HepG2 (cell line): ENCODE data around the gene MPC1. TPM values are rescaled to one million over a fixed set of nuclear protein-coding genes. Genes with fewer than 3 reads are reported as not detected.

Experiments used
- ATAC-seq: fragments of 200-7000 bp; cut with Tn5 transposase; 3 replicates; pipeline ENCODE4 v1.9.1; 2020; ENCODE audit warnings: mild to moderate bottlenecking, moderate library complexity
- BruUV-seq: library from RNA; stranded (reverse); fragments of 400-500 nt; replicated peaks from 2 replicates; lab custom pipeline; 2021; lab: Mats Ljungman, UMichigan
- CTCF ChIA-PET: fragments of 300-600 bp; formaldehyde crosslinking; extraction: SDS; loops from one replicate; lab custom pipeline; 2021; ENCODE audit warnings: low total read pairs, inconsistent platforms, low intra/inter-chr PET ratio; lab: Yijun Ruan, JAX
- POLR2A ChIA-PET: fragments of 350-600 bp; sonication (Branson Sonifier 250); formaldehyde crosslinking; loops from one replicate; lab custom pipeline; 2020; ENCODE audit warnings: antibody characterized with exemption, inconsistent platforms; lab: Yijun Ruan, JAX
- DNase-seq: peaks from one replicate; pipeline ENCODE4 v3.0.0-alpha.2; 2015; ENCODE audit warnings: low spot score
- FAIRE-seq: peaks from 3 replicates; lab custom pipeline; 2011; peaks lifted over from hg19 to GRCh38; lab: Jason Lieb, UNC
- H2AFZ ChIP-seq: one replicate; pipeline ENCODE4 v1.6.1; 2011; ENCODE audit warnings: low read length, inconsistent platforms
- H3K27ac ChIP-seq: fragments of 300-600 bp; 3 replicates; pipeline ENCODE4 v1.8.0; 2011; ENCODE audit warnings: mixed run types, mild to moderate bottlenecking, mixed read lengths, low read length, inconsistent platforms; ENCODE audit not compliant: insufficient read depth; ENCODE audit errors: extremely low read length
- H3K27me3 ChIP-seq, 2 experiments: fragments of 200-600 bp in 1 of 2; 2 replicates in 1 of 2; 3 replicates in 1 of 2; pipeline versions ENCODE4 v1.6.0 to v1.8.0; 2011; ENCODE audit warnings: low read length in 2 of 2, mild to moderate bottlenecking in 2 of 2, moderate library complexity in 2 of 2, inconsistent platforms in 1 of 2; ENCODE audit not compliant: insufficient read depth in 2 of 2, control insufficient read depth in 1 of 2
- H3K36me3 ChIP-seq, 2 experiments: fragments of 200-600 bp in 1 of 2; replicated peaks in 1 of 2; 2 replicates in 1 of 2; 3 replicates in 1 of 2; pipeline versions ENCODE4 v1.5.1 to v1.8.0; 2011; ENCODE audit warnings: low read length in 2 of 2, inconsistent platforms in 1 of 2; ENCODE audit not compliant: insufficient read depth in 2 of 2, control insufficient read depth in 1 of 2
- H3K4me1 ChIP-seq: 2 replicates; pipeline ENCODE4 v1.5.1; 2012; ENCODE audit warnings: low read length, inconsistent platforms; ENCODE audit not compliant: insufficient read depth
- H3K4me2 ChIP-seq: 2 replicates; pipeline ENCODE4 v1.6.0; 2011; ENCODE audit warnings: low read depth, low read length, inconsistent platforms
- H3K4me3 ChIP-seq, 3 experiments: fragments of 200-600 bp in 1 of 3; sonication (generic), shearing (Covaris generic) in 1 of 3; replicated peaks in 1 of 3; 2 replicates each; pipeline ENCODE4 v1.5.1; 2011 to 2016; ENCODE audit warnings: low read length in 3 of 3, inconsistent platforms in 2 of 3, low read depth in 2 of 3, mild to moderate bottlenecking in 2 of 3, control low read depth in 1 of 3, mixed read lengths in 1 of 3; ENCODE audit not compliant: insufficient read depth in 1 of 3
- H3K79me2 ChIP-seq: one replicate; pipeline ENCODE4 v1.6.1; 2011; ENCODE audit warnings: low read length, inconsistent platforms; ENCODE audit not compliant: insufficient read depth
- H3K9ac ChIP-seq: 2 replicates; pipeline ENCODE4 v1.6.0; 2011; ENCODE audit warnings: mild to moderate bottlenecking, low read depth, low read length, inconsistent platforms; ENCODE audit not compliant: insufficient read depth
- H3K9me3 ChIP-seq: 2 replicates; pipeline ENCODE4 v1.5.1; 2012; ENCODE audit warnings: mild to moderate bottlenecking, low read length
- H4K20me1 ChIP-seq: 2 replicates; pipeline ENCODE4 v1.6.0; 2011; ENCODE audit warnings: inconsistent platforms, mild to moderate bottlenecking, low read length, moderate library complexity; ENCODE audit not compliant: insufficient read depth
- FOXO4 ChIP-seq: sonication (generic); formaldehyde crosslinking; conservative IDR thresholded peaks from 2 replicates; pipeline ENCODE4 v1.8.1; 2023; ENCODE audit warnings: missing genetic modification reagents
- MAFF ChIP-seq: IDR thresholded peaks from 2 replicates; pipeline ENCODE4 v1.6.1; 2011; ENCODE audit warnings: low read depth, low read length, improper control_type of control experiment
- MAFK ChIP-seq, 2 experiments: IDR thresholded peaks in 1 of 2; conservative IDR thresholded peaks in 1 of 2; 2 replicates each; pipeline ENCODE4 v1.6.1; 2011; ENCODE audit warnings: improper control_type of control experiment in 2 of 2, low read length in 2 of 2
- POLR2AphosphoS5 ChIP-seq: IDR thresholded peaks from 2 replicates; pipeline ENCODE4 v1.6.1; 2012; ENCODE audit warnings: low read depth, low read length
- RBM22 ChIP-seq: fragments of 200-400 bp; formaldehyde crosslinking; optimal IDR thresholded peaks from 2 replicates; pipeline ENCODE3; 2017; ENCODE audit warnings: mild to moderate bottlenecking, low read length, moderate library complexity
- ZBTB20 ChIP-seq: sonication (generic); formaldehyde crosslinking; IDR thresholded peaks from 2 replicates; pipeline ENCODE4 v1.8.1; 2023; ENCODE audit warnings: missing genetic modification reagents, low read depth, mild to moderate bottlenecking, borderline replicate concordance
- ZBTB25 ChIP-seq: IDR thresholded peaks from 2 replicates; pipeline ENCODE4 v1.6.1; 2018; ENCODE audit warnings: missing genetic modification reagents
- WGBS: methylation state at CpG from one replicate; pipeline ENCODE4 v1.1.6; 2017; ENCODE audit warnings: low lambda C conversion rate; 5-methylcytosine and 5-hydroxymethylcytosine counted together
- in situ Hi-C: cut with HindIII; loops from 2 replicates; pipeline ENCODE4 v1.10.0; 2017; ENCODE audit warnings: low pct_unique_long_range_greater_than_20kb; ENCODE audit not compliant: extremely low pct_ligation_motif_present
- intact Hi-C: fragments of 100-400 bp; cut with micrococcal nuclease; formaldehyde crosslinking; loops from one replicate; pipeline ENCODE4 v1.10.0; 2022; ENCODE audit not compliant: unreplicated experiment
- polyA plus RNA-seq, 8 experiments: library from polyadenylated mRNA; depleted of rRNA in 3 of 8; stranded (reverse) in 7 of 8; unstranded in 1 of 8; fragments of >200 nt; fragmentation: Illumina TruSeq in 4 of 8; extraction: Trizol in 4 of 8; gene quantifications; 2 replicates each; pipeline versions ENCODE4 v1.2.1 to v1.2.3, GENCODE V29; 2011 to 2016; ENCODE audit warnings: low read depth in 4 of 8, missing spikeins in 1 of 8, mixed read lengths in 1 of 8; ENCODE audit not compliant: insufficient read depth in 1 of 8
- total RNA-seq, 5 experiments: library from RNA; depleted of rRNA; stranded (reverse); fragments of >200 nt; fragmentation: Illumina TruSeq; extraction: Trizol; gene quantifications; 2 replicates each; pipeline ENCODE4 v1.2.3, GENCODE V29; 2016; ENCODE audit warnings: low read depth in 1 of 5

The MPC1 gene
- total and polyA plus RNA-seq, 2 of the 13 experiments (the other 11 are each of a cell fraction or from before 2014, with no cell fraction given): 189 to 214 TPM

- Histone ChIP-seq H2AFZ (no peak overlapping the region), H3K9me3 (no peaks in the 10 kb centered on the region), H3K4me2 (no peak overlapping the region), H3K9ac (no peak overlapping the region), H3K4me3 (no peak overlapping the region), H4K20me1 (peaks cover 39% of the 10 kb centered on the region), H3K27ac (no peak overlapping the region), H3K27me3 (no peaks in the 10 kb centered on the region), H3K79me2 (peaks cover 100% of the 10 kb centered on the region), H3K36me3 (peaks cover 17 to 53% of the 10 kb centered on the region in 2 experiments), H3K4me1 (peaks cover 48% of the 10 kb centered on the region)
- CTCF ChIA-PET: no interaction called here
- FAIRE-seq (no peak), DNase-seq (no peak), ATAC-seq (no peak)
- in situ Hi-C loops: no loop called here
- 96% methylated on average over 11 of the region's 11 CpGs for WGBS
- BruUV-seq: no TSS peak
- TF ChIP-seq MAFF (peak; percentile 29; the same call in 1 of the 2 replicates), FOXO4 (0 out of 2 replicates have a peak, but pooled peaks have one; percentile 29), ZBTB20 (CRISPR knock-in tag) (no peak), MAFK (conservative IDR thresholded peaks at IDR 0.05 in 1 of 2, IDR thresholded peaks at IDR 0.05 in 1 of 2; ENCODE audit: low read length in 2 of 2) (peak; percentile 37 to 59; a peak in 2 of 4 replicates)
- POLR2A ChIA-PET: no interaction called here
- intact Hi-C loops: no loop called here
Measured at GRCh38 chr6:166335378-166336302, 47.1 kb downstream of the MPC1 start.

DNA sequence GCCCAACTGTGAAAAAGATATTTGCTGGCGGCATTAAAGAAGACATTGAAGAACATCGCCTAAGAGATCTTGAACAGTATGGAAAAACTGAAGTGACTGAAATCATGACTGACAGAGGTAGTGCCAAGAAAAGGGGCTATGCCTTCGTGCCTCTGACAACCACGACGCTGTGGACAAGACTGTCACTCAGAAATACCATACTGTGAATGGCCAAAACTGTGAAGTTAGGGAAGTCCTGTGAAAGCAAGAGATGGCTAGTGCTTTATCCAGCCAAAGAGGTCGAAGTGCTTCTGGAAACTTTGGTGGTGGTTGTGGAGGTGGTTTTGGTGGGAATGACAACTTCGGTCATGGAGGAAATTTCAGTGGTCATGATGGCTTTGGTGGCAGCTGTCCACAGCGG is 47.9 kb downstream of the MPC1 start:
- peaks cover 100% of the 10 kb centered on the region for H3K79me2 ChIP-seq
- BruUV-seq: no TSS peak
- POLR2A ChIA-PET: no interaction called here
- TF ChIP-seq ZBTB25 (CRISPR knock-in tag): no peak
- TF ChIP-seq POLR2AphosphoS5: peak; percentile 20; the same call in 1 of the 2 replicates
- TF ChIP-seq RBM22: peak; percentile 22
- TF ChIP-seq, all 625 proteins: peak for 2
- intact Hi-C loops: no loop called here
- ATAC-seq (no peak), DNase-seq (no peak), FAIRE-seq (no peak)
- H3K9ac ChIP-seq: no peak overlapping the region
- H3K36me3 ChIP-seq: peaks cover 17 to 50% of the 10 kb centered on the region in 2 experiments
- CTCF ChIA-PET: no interaction called here
- H3K4me2 ChIP-seq: no peak overlapping the region
- H3K27ac ChIP-seq: no peak overlapping the region
- peaks cover 39% of the 10 kb centered on the region for H4K20me1 ChIP-seq
- H3K4me1 ChIP-seq: peaks cover 46% of the 10 kb centered on the region
- no peaks in the 10 kb centered on the region for H3K9me3 ChIP-seq
- WGBS: 96% methylated on average over 8 of the region's 8 CpGs
- no peak overlapping the region for H2AFZ ChIP-seq
- H3K27me3 ChIP-seq: no peaks in the 10 kb centered on the region
- no peak overlapping the region for H3K4me3 ChIP-seq
- in situ Hi-C loops: loop anchor here (5.0 kb wide), 1 partner anchor 37 kb away; no protein-coding TSS in a partner anchor
